KG1 (cell line): ENCODE results near the gene PDIA6.

Experiments
- DNase-seq: peaks from one replicate; lab custom pipeline; 2025; lab: John Stamatoyannopoulos, UW

PDIA6 gene

GRCh38 chr2:10764096-10764785, 48.3 kb downstream of the PDIA6 start:
- no peak for DNase-seq

- no peak for DNase-seq
Measured at GRCh38 chr2:10763461-10763800, 49.2 kb downstream of the PDIA6 start.

GRCh38 chr2:10762651-10763460, 49.7 kb downstream of the PDIA6 start:
- no peak for DNase-seq

- DNase-seq: no peak
Measured at GRCh38 chr2:10761591-10761990, 51.0 kb downstream of the PDIA6 start.

- DNase-seq: no peak
Measured at GRCh38 chr2:10760794-10761504, 51.6 kb downstream of the PDIA6 start.

- DNase-seq: no peak
Measured at GRCh38 chr2:10759151-10759714, 53.4 kb downstream of the PDIA6 start.

- DNase-seq: no peak
Measured at GRCh38 chr2:10757814-10758286, 54.7 kb downstream of the PDIA6 start.

- DNase-seq: no peak
Measured at GRCh38 chr2:10755621-10756020, 57.0 kb downstream of the PDIA6 start.

- DNase-seq: no peak
Measured at GRCh38 chr2:10753876-10754275, 58.7 kb downstream of the PDIA6 start.

- no peak for DNase-seq
Measured at GRCh38 chr2:10753156-10753555, 59.4 kb downstream of the PDIA6 start.

- DNase-seq: no peak
Measured at GRCh38 chr2:10752236-10752635, 60.3 kb downstream of the PDIA6 start.

- DNase-seq: no peak
Measured at GRCh38 chr2:10750610-10751009, 62.0 kb downstream of the PDIA6 start.

- DNase-seq: no peak
Measured at GRCh38 chr2:10742666-10743065, 69.9 kb downstream of the PDIA6 start.

GRCh38 chr2:10741139-10741538, 71.4 kb downstream of the PDIA6 start:
- no peak for DNase-seq

GRCh38 chr2:10740226-10740625, 72.4 kb downstream of the PDIA6 start:
- DNase-seq: no peak

GRCh38 chr2:10738192-10738591, 74.4 kb downstream of the PDIA6 start:
- DNase-seq: no peak

- DNase-seq: no peak
Measured at GRCh38 chr2:10733980-10734379, 78.6 kb downstream of the PDIA6 start.

GRCh38 chr2:10733566-10733925, 79.0 kb downstream of the PDIA6 start:
- DNase-seq: no peak
